K562 (cell line): ENCODE data around the gene PDPK1. TPM values are rescaled to one million over a fixed set of nuclear protein-coding genes. Genes with fewer than 3 reads are reported as not detected.
A peak's percentile ranks its signal among the peaks of the same experiment; 100 is the strongest.

Experiments used
- BRCA1 ChIP-seq, 2 experiments: fragments of 450-650 bp in 1 of 2; sonication (generic) in 1 of 2; formaldehyde crosslinking in 1 of 2; IDR thresholded peaks; 2 replicates each; pipeline versions ENCODE4 v1.5.0 to v1.6.1; 2017 to 2020; ENCODE audit warnings: mild to moderate bottlenecking in 1 of 2, missing genetic modification reagents in 1 of 2
- ESRRB ChIP-seq: fragments of 250-450 bp; sonication (Bioruptor Pico); IDR thresholded peaks from 2 replicates; pipeline ENCODE4 v1.5.0; 2020; ENCODE audit warnings: mild to moderate bottlenecking, moderate library complexity, borderline replicate concordance
- GABPB1 ChIP-seq: sonication (generic); formaldehyde crosslinking; IDR thresholded peaks from 2 replicates; pipeline ENCODE4 v1.8.0; 2022; ENCODE audit warnings: mild to moderate bottlenecking, missing genetic modification reagents
- HNRNPL ChIP-seq: fragments of 200-400 bp; formaldehyde crosslinking; IDR thresholded peaks from 2 replicates; pipeline ENCODE4 v1.6.1; 2017; ENCODE audit warnings: low read depth, mild to moderate bottlenecking, low read length
- KDM5B ChIP-seq: fragments of 200-600 bp; sonication (generic); IDR thresholded peaks from 2 replicates; pipeline ENCODE4 v1.6.1; 2012; ENCODE audit warnings: low read depth, mild to moderate bottlenecking, moderate library complexity, low read length, control low read depth, inconsistent platforms; ENCODE audit not compliant: insufficient replicate concordance
- MCM5 ChIP-seq: fragments of 450-650 bp; IDR thresholded peaks from 2 replicates; pipeline ENCODE4 v1.6.1; 2016; ENCODE audit warnings: low read depth
- MED1 ChIP-seq: sonication (generic); formaldehyde crosslinking; IDR thresholded peaks from 2 replicates; pipeline ENCODE4 v1.8.1; 2023; ENCODE audit warnings: missing genetic modification reagents, borderline replicate concordance
- NEUROD1 ChIP-seq: fragments of 150-350 bp; IDR thresholded peaks from 2 replicates; pipeline ENCODE4 v1.6.1; 2014; ENCODE audit warnings: borderline replicate concordance, low read length, low read depth; ENCODE audit not compliant: partially characterized antibody
- PRPF4 ChIP-seq: fragments of 200-400 bp; formaldehyde crosslinking; IDR thresholded peaks from one replicate; pipeline ENCODE4 v1.6.1; 2017; ENCODE audit warnings: low read length, low read depth, mild to moderate bottlenecking; ENCODE audit not compliant: insufficient read depth, poor library complexity, severe bottlenecking
- RBM34 ChIP-seq: fragments of 200-400 bp; formaldehyde crosslinking; IDR thresholded peaks from 2 replicates; pipeline ENCODE4 v1.6.1; 2018; ENCODE audit warnings: low read length, borderline replicate concordance; ENCODE audit not compliant: insufficient read depth
- SMAD1 ChIP-seq: fragments of 150-350 bp; IDR thresholded peaks from 2 replicates; pipeline ENCODE4 v1.6.1; 2014; ENCODE audit warnings: low read length, low read depth; ENCODE audit not compliant: partially characterized antibody
- ZFX ChIP-seq: sonication (generic); formaldehyde crosslinking; IDR thresholded peaks from 2 replicates; pipeline ENCODE4 v1.8.0; 2022; ENCODE audit warnings: mild to moderate bottlenecking, missing genetic modification reagents, moderate library complexity
- ZKSCAN8 ChIP-seq: fragments of 200-800 bp; sonication (Bioruptor generic); IDR thresholded peaks from 2 replicates; pipeline ENCODE4 v1.6.1; 2016; ENCODE audit warnings: missing genetic modification characterization, missing compliant biosample characterization
- ZNF347 ChIP-seq: fragments of 450-650 bp; formaldehyde crosslinking; IDR thresholded peaks from 2 replicates; pipeline ENCODE4 v1.4.0; 2020; ENCODE audit warnings: low read depth, mild to moderate bottlenecking, moderate library complexity
- ZNF507 ChIP-seq: conservative IDR thresholded peaks from 2 replicates; pipeline ENCODE4 v1.6.1; 2017; ENCODE audit warnings: missing genetic modification characterization, missing compliant biosample characterization
- polyA plus RNA-seq, 8 experiments: library from polyadenylated mRNA; depleted of rRNA in 4 of 8; stranded (reverse) in 5 of 8; unstranded in 3 of 8; fragments of >200 nt; fragmentation: Nextera tagmentation in 2 of 8; fragmentation: Illumina TruSeq in 1 of 8; extraction: Ambion mirVana in 2 of 8; extraction: Trizol in 1 of 8; gene quantifications; 2 replicates each; pipeline versions ENCODE4 v1.2.1 to v1.2.3, GENCODE V29; 2011 to 2014; ENCODE audit warnings: inconsistent platforms in 1 of 8, missing spikeins in 1 of 8
- total RNA-seq, 7 experiments: library from RNA; depleted of rRNA in 6 of 7; stranded (reverse); fragments of >200 nt in 6 of 7; fragmentation: Illumina TruSeq in 2 of 7; extraction: Trizol in 2 of 7; gene quantifications; 2 replicates each; pipeline versions ENCODE4 v1.2.1 to v1.2.3, GENCODE V29; 2011 to 2021; ENCODE audit warnings: low replicate concordance in 1 of 7
- TF ChIP-seq, protein P1 (sequence below), 2 experiments: IDR thresholded peaks in 1 of 2; conservative IDR thresholded peaks in 1 of 2; 2 replicates each; pipeline ENCODE4 v1.6.1; 2016; ENCODE audit warnings: low read depth in 2 of 2, mild to moderate bottlenecking in 1 of 2, missing compliant biosample characterization in 1 of 2, missing genetic modification characterization in 1 of 2, moderate library complexity in 1 of 2
- TF ChIP-seq, protein P2 (sequence below): fragments of 450-650 bp; IDR thresholded peaks from 2 replicates; pipeline ENCODE4 v1.6.1; 2016; ENCODE audit warnings: low read depth, mild to moderate bottlenecking, moderate library complexity
- TF ChIP-seq, protein P3 (sequence below): fragments of 150-350 bp; conservative IDR thresholded peaks from 2 replicates; pipeline ENCODE4 v1.6.1; 2014; ENCODE audit warnings: low read length
- TF ChIP-seq, protein P4 (sequence below): sonication (generic); formaldehyde crosslinking; IDR thresholded peaks from 2 replicates; pipeline ENCODE4 v1.5.0; 2020; ENCODE audit warnings: missing genetic modification reagents

PDPK1 gene
- total and polyA plus RNA-seq, 9 of the 15 experiments (the other 6 are each of a cell fraction or from before 2014, with no cell fraction given): 4.0 to 37.2 (median 18.7) TPM

DNA sequence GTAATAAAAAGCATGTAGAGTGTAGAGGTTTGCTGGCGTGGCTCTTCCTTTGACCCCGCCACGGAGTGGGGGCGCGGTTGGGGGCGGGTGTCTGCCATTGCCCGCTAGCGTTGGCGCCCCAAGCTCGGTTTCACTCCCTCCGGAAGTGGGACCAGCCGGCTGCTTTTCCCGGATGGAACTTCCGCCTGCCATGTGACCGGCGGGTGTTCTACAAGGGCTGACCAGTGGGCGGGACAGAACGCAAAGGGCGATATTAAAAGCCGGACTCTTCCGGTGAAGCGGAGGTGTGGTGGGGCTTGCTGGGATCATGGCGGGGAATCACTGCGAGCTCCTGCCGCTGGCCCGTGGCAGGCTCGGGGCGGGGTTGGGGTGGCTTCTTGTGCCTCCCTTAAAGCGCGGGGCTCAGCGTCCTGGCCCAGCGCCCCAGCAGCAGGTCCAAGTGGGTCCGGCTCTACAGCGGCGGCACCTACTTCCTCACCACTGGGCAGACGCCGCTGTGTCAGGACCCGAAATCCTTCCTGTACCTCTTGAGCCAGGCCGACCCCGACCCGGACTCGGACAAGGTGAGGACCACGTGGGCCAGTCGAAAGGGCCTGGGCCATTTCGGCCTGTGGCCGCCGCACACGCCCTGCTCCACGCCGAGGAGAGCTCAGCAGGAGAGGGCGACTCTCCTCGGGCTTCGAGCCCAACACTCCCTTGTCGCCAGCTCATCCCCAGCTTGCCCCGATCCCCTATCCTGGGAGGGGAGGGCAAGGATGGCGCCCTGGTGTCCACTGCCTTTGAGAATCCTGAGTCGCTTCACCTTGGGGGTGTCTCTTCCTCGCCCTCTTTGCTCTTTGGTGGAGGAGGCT, 65.6 kb downstream of the PDPK1 start (continued):
- TF ChIP-seq, protein P1, sequence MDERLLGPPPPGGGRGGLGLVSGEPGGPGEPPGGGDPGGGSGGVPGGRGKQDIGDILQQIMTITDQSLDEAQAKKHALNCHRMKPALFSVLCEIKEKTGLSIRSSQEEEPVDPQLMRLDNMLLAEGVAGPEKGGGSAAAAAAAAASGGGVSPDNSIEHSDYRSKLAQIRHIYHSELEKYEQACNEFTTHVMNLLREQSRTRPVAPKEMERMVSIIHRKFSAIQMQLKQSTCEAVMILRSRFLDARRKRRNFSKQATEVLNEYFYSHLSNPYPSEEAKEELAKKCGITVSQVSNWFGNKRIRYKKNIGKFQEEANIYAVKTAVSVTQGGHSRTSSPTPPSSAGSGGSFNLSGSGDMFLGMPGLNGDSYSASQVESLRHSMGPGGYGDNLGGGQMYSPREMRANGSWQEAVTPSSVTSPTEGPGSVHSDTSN (CRISPR knock-in tag; IDR thresholded peaks at IDR 0.05; ENCODE audit: low read depth): no peak
- TF ChIP-seq, protein P1 (tag; conservative IDR thresholded peaks at IDR 0.05; ENCODE audit: low read depth): no peak
- no peak for TF ChIP-seq ZNF507 (tag)
- TF ChIP-seq HNRNPL: no peak
- TF ChIP-seq, protein P2, sequence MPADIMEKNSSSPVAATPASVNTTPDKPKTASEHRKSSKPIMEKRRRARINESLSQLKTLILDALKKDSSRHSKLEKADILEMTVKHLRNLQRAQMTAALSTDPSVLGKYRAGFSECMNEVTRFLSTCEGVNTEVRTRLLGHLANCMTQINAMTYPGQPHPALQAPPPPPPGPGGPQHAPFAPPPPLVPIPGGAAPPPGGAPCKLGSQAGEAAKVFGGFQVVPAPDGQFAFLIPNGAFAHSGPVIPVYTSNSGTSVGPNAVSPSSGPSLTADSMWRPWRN: 0 out of 2 replicates have a peak, but pooled peaks have one; percentile 22
- TF ChIP-seq NEUROD1: peak; percentile 58
- TF ChIP-seq RBM34: no peak
- TF ChIP-seq ZFX (CRISPR knock-in tag): peak; percentile 82
- no peak for TF ChIP-seq MCM5
- no peak for TF ChIP-seq ZNF347 (CRISPR knock-in tag)
- TF ChIP-seq ESRRB (CRISPR knock-in tag): no peak
- TF ChIP-seq MED1: no peak
- TF ChIP-seq, protein P3, sequence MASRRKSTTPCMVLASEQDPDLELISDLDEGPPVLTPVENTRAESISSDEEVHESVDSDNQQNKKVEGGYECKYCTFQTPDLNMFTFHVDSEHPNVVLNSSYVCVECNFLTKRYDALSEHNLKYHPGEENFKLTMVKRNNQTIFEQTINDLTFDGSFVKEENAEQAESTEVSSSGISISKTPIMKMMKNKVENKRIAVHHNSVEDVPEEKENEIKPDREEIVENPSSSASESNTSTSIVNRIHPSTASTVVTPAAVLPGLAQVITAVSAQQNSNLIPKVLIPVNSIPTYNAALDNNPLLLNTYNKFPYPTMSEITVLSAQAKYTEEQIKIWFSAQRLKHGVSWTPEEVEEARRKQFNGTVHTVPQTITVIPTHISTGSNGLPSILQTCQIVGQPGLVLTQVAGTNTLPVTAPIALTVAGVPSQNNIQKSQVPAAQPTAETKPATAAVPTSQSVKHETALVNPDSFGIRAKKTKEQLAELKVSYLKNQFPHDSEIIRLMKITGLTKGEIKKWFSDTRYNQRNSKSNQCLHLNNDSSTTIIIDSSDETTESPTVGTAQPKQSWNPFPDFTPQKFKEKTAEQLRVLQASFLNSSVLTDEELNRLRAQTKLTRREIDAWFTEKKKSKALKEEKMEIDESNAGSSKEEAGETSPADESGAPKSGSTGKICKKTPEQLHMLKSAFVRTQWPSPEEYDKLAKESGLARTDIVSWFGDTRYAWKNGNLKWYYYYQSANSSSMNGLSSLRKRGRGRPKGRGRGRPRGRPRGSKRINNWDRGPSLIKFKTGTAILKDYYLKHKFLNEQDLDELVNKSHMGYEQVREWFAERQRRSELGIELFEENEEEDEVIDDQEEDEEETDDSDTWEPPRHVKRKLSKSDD: peak; percentile 42; the same call in 1 of the 2 replicates
- TF ChIP-seq PRPF4: no peak
- no peak for TF ChIP-seq BRCA1 (IDR thresholded peaks at IDR 0.05)
- TF ChIP-seq BRCA1 (CRISPR knock-in tag; IDR thresholded peaks at IDR 0.05): no peak
- no peak for TF ChIP-seq SMAD1
- TF ChIP-seq, protein P4, sequence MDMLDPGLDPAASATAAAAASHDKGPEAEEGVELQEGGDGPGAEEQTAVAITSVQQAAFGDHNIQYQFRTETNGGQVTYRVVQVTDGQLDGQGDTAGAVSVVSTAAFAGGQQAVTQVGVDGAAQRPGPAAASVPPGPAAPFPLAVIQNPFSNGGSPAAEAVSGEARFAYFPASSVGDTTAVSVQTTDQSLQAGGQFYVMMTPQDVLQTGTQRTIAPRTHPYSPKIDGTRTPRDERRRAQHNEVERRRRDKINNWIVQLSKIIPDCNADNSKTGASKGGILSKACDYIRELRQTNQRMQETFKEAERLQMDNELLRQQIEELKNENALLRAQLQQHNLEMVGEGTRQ (CRISPR knock-in tag): peak; percentile 97
- no peak for TF ChIP-seq ZKSCAN8 (CRISPR knock-in tag)
- TF ChIP-seq GABPB1 (CRISPR knock-in tag): peak; percentile 100
- peak; percentile 90 for TF ChIP-seq KDM5B
